GM12892 (cell line): Measurements from ENCODE around the gene PRRC2A.
A peak's percentile ranks its signal among the peaks of the same experiment; 100 is the strongest.

Experiments
- POLR2A ChIP-seq: IDR thresholded peaks from 2 replicates; pipeline ENCODE4 v1.6.1; 2011; ENCODE audit warnings: low read depth, low read length, control low read depth
- POLR2AphosphoS5 ChIP-seq: IDR thresholded peaks from 2 replicates; pipeline ENCODE4 v1.6.1; 2011; ENCODE audit warnings: low read depth, low read length, control low read depth
- TAF1 ChIP-seq: IDR thresholded peaks from 2 replicates; pipeline ENCODE4 v1.6.1; 2011; ENCODE audit warnings: low read depth, mild to moderate bottlenecking, control low read depth, low read length, borderline replicate concordance

DNA sequence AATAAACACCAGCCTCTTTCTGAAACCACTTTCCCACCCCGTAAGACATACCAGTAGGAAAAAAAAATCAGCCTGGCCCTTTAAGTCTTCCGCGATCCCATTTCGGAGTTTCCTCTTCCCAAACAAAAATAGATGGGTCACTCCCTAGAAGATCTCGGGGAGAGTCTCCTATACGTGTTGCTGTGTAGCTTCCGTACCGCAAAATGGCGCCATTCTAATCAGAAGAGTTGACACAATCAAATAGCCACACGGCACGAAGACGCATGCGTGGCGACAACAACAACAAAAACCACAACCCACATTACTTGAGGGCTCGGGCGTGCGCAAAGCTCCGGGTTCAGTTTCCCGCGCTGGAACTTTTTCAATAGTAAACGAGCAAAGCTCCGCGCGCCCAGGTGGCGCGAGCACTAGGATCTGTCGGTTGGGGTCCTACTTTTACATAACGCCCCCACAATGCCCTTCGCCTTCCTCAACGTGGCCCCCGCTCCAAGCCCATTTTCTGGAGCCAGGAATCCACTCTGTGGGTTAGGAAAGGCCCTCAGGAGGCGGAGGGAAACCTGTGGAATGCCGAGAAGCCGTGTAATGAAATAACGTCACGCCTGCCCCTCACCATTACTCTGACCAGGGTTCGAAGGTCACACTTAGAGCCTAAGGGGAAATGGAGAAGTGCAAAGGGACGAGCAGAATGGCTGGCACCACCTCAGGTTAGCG is 44.4 kb downstream of the PRRC2A start, which contains the start of gene GPANK1:
- no peak for TF ChIP-seq POLR2A
- TF ChIP-seq POLR2AphosphoS5: peak; percentile 91
- TF ChIP-seq TAF1: no peak; the same call in 1 of the 2 replicates
